SH-SY5Y (cell line): ENCODE data around the gene CSTB.

Experiments
- GATA2 ChIP-seq: IDR thresholded peaks from 2 replicates; pipeline ENCODE4 v1.6.1; 2011; ENCODE audit warnings: mild to moderate bottlenecking, low read depth, low read length
- GATA3 ChIP-seq: IDR thresholded peaks from 2 replicates; pipeline ENCODE4 v1.6.1; 2011; ENCODE audit warnings: low read depth, mild to moderate bottlenecking, low read length, moderate library complexity

- TF ChIP-seq GATA3 (no peak), GATA2 (no peak)
These were observed 18.5 kb downstream of the CSTB start for GRCh38 chr21:43757601-43758000.
